SU-DHL-6 (cell line): ENCODE results near the gene LRCH1.

ENCODE experiments used
- CTCF ChIP-seq: fragments of 200-600 bp; sonication (generic); IDR thresholded peaks from one replicate; pipeline ENCODE4 v1.5.1; 2017; ENCODE audit warnings: antibody characterized with exemption, mild to moderate bottlenecking, low read length, moderate library complexity; ENCODE audit not compliant: insufficient read depth, poor library complexity, severe bottlenecking
- EZH2phosphoT487 ChIP-seq: fragments of 200-600 bp; sonication (generic), shearing (Covaris generic); conservative IDR thresholded peaks from 2 replicates; pipeline ENCODE4 v1.6.1; 2018; ENCODE audit warnings: mild to moderate bottlenecking, antibody characterized with exemption, low read length, moderate library complexity, mixed read lengths

GRCh38 chr13:46745706-46746105 is 192.7 kb downstream of the LRCH1 start:
- TF ChIP-seq CTCF (no peak), EZH2phosphoT487 (no peak)
